Tongue (tissue), 2 donors: ENCODE results near the gene TNFRSF18. TPM values are rescaled to one million over a fixed set of nuclear protein-coding genes. Genes with fewer than 3 reads are reported as not detected.
"Not testable (repeated sequence)": the region's sequence is repeated elsewhere in the genome, so short reads cannot be mapped to it uniquely, and the experiment has no call there.

Experiments used
- DNase-seq: peaks from one replicate; pipeline ENCODE4 v3.0.0-alpha.2; 2015
- total RNA-seq: library from RNA; depleted of rRNA; stranded (reverse); fragments of >200 nt; gene quantifications from one replicate; pipeline ENCODE4 v1.2.3, GENCODE V29; 2014

TNFRSF18 gene
- total RNA-seq, 1 donor from 2014 or later, result 3.0 TPM

DNA sequence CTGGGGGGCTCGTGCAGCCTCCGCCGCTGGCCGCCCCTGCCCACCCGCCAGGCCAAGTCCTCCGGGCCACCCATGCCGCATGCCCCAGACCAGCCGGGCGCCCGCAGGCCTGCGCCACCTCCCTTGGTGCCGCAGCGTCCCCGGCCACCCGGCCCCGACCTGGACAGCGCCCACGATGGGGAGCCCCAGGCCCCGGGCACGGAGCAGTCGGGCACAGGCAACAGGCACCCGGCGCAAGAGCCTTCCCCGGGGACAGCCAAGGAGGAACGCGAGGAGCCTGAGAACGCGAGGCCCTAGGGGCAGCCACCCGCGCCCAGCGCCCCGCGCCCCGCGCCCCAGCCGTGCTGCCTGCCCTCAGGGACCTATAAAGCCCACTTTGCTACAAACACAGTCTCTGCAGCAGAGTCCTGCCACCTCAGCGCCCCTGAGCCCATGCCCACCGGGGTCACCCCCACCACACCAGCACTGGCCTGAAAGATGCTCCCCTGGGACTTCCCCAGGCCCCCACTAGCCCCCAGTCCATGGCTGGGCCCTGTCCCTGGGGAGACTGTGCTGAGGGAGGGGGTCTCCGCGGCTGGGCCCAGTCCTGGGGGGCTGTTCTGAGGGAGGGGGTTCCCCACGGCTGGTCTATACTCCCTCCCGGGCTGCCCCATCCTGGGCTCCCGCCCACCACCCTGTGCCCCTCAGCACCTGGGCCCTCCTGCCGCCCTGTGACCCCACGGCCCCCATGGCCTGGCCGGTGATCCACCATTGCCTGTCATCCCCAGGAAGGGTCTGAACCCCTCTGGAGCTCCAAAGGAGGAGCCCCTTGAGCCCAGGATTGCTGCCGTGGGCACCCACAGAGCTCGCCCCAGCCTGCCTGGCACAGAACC, 8.6 kb downstream of the TNFRSF18 start:
- DNase-seq, result no peak

DNA sequence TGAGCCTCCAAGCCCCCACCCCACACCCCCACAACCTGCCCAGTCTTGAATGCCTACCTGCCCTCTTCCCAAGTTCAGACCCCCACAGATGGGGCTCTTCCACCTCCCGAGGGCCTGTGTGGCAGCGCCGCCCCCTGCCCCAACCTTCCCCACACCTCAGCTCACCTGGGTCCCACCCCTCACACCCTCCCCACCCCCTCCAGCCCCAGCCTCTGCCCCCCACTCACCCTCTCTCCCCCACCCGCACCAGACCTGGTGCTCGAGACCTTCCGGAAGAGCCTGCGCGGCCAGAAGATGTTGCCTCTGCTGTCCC, 9.2 kb downstream of the TNFRSF18 start:
- DNase-seq, result no peak

DNA sequence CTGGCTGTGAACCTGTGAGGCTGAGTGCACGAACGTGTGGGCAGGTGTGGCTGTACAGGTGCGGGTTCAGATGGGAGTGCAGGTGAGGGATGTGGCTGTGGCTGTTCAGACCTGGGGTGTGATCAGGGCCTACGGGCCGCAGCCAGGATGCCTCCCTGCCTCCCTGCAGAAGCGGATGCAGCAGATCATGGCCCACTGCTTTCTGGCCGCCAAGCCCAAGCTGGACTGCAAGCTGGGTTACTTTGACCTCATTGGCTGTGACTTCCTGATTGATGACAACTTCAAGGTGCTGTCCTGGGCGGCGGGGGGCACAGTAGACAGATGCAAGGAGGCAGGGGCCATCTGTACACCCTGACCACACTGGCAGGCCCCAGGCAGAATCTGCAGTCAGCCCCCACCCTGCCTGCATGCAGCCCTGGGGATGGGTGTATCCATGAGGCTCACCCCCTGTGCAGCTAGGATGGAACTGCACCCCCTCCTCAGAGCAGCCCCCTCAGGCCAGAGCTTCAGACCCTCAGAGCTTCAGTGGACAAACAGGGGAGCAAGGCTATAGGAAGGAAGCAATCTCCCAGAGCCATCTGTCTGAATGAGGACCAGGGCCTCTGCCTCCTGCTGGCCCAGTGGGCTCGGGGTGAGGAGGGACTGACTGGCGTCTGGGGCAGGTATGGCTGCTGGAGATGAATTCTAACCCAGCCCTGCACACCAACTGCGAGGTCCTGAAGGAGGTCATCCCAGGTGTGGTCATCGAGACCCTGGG, 9.8 kb downstream of the TNFRSF18 start:
- no peak for DNase-seq

DNA sequence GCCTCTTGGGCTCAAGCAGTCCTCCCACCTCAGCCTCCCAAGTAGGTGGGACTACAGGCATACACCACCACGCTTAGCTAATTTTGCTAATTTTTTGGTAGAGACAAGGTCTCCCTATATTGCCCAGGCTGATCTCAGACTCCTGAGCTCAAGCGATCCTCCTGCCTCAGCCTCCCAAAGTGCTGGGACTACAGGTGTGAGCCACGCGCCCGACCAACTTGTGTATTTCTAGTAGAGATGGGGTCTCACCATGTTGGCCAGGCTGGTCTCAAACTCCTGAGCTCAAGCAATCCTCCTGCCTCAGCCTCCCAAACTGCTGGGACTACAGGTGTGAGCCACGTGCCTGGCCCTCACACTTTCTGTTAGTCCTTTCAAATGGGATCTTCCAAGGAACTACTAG, 10.7 kb downstream of the TNFRSF18 start:
- DNase-seq, result not testable (repeated sequence)

DNA sequence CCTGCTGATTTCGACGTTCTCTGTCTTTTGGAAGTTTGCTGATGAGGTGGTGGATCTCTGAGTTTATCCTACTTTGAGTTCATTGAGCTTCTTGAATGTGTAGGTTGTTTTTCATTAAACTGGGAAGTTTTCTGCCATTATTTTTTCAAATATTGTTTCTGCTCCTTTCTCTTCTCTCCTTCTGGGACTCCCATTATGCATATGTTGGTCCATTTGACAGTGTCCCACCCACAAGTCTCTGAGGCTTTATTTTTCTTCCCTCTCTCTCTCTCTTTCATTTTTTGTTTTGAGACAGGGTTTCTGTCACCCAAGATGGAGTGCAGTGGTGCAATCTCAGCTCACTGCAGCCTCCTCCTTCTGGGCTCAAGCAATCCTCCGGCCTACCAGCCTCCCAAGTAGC, 11.7 kb downstream of the TNFRSF18 start:
- no peak for DNase-seq

DNA sequence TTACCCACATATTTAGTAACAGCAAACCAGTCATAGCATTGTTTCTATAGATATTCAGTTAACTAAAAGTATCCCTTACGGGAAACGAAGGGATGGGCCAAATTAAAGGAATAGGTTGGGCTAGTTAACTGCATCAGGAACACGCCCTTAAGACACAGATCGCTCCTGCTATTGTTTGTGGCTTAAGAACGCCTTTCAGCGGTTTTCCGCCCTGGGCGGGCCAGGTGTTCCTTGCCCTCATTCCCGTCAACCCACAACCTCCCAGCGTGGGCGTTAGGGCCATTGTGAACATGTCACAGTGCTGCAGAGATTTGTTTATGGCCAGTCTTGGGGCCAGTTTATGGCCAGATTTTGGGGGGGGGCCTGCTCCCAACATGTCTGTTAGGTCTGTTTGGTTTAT, 14.7 kb downstream of the TNFRSF18 start:
- DNase-seq, result no peak

DNA sequence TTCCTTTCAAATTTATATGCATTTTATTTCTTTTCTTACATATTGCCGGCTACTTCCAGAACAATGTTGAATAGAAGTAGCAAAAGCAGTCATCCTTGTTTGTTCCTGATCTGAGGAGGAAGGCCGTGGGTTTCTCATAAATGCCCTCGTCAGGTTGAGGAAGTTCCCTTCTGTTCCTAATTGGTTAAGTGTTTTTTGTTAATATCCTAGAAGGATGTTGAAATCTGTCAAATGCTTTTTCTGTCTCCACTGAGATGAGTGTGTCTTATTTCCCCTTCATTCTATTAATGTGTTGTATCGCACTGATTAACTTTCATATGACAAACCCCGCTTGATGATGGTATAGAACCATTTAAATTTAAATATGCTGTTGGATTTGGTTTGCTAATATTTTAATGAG, 17.3 kb downstream of the TNFRSF18 start:
- no peak for DNase-seq

DNA sequence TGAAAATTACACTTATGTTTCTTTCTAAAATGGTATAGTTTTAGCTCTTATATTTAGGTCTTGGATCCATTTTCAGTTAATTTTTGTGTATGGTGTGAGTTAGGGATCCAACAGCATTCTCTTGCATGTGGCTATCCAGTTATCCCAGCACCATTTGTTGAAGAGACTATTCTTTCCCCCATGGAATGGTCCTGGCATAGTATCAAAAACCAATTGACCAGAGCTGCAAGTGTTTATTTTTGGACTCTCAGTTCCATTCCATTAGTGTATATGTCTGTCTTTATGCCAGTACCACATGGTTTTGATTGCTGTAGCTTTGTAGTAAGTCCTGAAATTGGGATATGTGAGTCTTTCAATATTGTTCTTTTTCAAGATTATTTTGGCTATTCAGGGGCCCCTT, 18.5 kb downstream of the TNFRSF18 start:
- no peak for DNase-seq

DNA sequence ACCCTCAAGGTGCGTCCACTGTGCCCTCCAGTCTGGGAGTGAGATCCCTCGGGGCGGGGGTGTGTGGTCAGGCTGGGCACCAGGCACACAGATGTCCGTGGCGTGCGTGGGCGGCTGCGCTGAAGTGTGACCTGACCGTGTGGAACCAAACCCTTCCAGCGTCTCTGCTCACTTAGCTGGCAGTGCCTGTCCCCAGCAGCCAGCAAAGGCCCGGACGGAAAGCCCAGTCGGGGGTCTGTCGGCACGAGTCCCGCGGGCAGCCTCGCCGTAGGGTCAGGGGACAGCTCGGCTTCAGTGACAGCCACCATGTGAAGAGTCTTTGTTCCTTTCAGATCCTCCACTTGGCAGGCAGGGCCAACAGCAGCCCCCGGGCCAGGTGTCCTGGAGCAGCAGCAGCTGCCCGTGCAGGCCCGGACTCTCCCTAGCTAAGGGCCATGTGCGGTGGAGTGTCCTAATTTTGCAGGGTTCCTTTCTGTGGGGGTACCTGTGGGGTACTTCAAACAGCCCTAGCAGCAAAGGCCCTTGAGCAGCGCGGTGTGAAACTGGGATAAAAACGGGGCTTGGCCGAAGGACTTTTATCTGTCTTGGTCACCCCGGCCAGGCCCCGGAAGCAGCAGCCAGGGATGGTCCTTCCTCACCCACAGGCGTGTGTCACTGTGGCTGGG, 21.2 kb downstream of the TNFRSF18 start:
- peak; percentile 51 for DNase-seq

DNA sequence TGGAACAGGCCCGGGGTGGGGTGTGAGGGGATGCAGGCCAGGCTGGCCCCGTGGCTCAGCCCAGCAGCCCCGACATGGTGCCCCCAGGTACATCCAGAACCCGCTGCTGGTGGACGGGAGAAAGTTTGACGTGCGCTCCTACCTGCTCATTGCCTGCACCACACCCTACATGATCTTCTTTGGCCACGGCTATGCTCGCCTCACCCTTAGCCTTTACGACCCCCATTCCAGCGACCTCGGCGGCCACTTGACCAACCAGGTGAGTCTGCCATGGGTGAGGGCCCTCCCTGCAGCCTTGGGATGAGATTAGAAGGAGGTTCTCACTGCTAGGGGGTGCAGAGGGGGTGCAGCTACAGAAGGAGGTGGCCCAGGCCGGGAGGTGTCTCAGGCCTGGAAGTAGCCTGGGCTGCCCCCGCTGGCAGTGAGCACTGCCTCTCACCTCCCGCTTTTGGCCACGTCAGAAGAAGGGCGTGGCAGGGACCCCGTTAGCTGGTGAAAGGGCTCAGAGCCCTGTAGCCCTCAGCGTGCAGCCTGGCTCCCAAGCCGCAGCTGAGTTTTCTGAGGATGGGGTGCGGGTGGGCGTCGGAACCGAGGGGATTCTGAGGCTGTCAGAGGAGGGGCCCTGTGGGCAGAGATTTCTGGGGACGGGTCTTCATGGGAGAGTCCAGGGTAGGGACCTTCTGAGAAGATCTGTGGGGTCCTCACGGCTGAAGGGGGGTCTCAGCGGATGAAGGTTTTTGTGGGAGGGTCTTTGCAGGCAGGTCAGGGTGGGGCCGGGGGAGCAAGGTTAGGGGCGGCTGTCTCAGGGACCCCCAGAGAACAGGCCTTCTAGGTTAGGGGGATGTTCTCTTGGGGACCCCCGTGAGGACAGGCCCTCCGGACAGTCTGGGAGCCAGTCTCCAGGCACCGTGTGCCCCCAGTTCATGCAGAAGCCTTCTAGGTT, 22.3 kb downstream of the TNFRSF18 start:
- no peak for DNase-seq

DNA sequence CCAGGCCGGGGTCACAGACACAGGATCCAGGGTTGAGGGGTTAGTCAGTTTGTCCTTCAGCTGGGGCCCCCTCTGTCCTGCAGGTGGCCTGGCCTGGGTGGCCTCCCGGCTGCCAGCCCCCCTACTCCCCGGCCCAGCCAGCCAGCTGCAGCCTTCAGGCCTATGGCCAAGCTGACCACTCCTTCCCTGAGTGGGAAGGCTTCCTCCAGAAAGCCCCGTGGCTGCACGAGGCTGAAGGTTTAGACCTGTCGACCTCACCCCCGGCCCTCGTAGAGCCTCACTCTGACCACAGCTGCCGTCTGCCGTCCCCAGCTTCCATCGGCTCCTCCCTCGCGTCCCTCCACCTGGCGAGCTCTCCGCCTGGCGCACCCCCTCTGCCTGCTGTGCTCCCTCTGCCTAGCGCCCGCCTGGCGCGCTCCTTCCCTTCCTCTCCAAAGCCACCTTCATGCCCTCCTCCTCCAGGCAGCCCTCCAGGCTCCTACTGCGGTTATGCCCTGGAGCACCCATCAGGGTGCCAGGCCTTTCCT, 23.1 kb downstream of the TNFRSF18 start:
- no peak for DNase-seq

DNA sequence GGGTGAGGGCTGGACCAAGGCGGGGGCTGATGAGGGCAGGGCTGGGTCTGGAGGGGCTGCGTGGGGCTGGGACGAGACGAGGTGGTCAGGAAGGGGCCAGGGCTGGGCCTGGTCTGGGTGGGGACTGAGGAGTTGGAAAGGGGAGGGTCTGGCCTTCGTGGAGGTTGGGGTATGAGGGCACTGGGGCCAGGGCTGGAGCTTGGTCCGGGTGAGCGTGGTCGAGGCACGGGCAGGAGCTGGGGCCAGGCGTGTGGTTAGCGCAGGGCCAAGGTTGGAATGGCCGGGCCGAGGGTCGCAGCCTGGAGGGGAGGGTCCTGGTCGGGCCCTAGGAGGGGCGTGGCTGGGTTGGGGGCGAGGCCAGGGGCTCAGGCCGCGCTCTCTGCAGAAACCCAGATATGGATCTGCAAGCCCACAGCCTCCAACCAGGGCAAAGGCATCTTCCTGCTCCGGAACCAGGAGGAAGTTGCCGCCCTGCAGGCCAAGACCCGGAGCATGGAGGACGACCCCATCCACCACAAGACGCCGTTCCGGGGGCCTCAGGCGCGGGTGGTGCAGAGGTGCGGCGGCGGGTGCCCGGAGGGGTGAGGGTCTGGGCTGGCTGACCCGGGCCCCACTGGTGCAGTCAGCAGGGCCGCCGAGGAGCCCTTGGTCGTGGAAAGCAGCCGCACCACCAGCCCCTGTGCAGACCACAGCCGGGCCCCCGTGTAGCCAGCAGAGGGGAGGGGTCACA, 23.7 kb downstream of the TNFRSF18 start:
- DNase-seq, result no peak

DNA sequence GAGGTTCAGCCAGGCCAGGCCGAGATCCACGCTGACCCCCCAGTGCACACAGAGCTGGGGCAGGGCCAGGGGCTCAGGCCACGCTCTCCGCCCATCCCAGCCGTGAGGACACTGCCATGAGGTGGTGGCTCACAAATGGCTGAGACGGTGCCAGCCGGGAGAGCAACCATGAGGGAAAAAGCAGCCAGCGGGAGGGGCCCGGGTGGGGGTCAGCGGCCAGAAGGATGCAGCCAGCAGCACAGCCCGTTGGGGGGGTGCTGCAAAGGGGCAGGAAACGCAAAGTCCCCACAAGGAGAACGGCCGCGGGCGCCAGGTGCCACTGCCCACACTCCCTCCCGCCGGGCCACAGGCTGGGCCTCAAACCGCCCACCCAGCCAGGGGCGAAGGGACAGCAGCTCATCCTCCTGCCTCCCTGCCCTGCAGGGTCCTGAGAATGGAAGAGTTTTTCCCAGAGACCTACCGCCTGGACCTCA, 24.4 kb downstream of the TNFRSF18 start:
- DNase-seq, result no peak

DNA sequence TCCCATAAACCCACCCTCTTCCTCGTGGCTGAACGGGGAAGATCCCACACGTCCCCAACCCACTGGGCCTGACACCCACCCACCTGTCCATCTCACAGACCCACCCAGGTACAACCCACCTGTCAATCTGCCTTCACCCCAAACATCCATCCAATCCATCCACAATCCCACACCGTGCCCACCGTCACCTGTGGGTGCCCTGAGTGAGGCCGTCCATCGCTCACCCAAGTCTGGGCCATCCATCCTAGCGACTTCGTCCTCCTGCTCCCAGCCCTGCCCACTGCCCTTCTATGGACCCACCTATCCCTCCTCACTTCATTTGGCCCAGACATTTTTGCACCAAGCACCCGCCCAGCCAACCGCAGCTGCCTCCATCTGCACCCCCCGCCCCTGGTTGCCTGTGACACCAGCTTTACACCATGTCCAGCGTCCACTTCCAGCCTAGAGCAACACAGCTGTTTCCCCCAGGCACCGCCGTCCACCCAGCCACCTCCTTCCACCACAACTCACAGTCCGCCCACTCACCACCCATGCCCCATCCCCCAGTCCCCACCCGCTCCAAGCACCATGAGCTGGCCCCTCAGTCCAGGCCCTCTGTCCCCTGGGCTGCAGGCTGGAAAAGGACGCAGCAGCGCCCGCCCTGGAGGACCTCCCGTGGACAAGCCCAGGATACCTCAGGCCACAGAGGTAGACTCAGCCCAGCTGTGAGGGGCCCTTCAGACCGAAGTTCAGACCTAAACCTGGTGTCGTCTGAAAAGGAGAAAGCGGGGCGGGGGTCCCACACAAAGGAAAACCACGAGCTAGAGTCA, 25.1 kb downstream of the TNFRSF18 start:
- no peak for DNase-seq

DNA sequence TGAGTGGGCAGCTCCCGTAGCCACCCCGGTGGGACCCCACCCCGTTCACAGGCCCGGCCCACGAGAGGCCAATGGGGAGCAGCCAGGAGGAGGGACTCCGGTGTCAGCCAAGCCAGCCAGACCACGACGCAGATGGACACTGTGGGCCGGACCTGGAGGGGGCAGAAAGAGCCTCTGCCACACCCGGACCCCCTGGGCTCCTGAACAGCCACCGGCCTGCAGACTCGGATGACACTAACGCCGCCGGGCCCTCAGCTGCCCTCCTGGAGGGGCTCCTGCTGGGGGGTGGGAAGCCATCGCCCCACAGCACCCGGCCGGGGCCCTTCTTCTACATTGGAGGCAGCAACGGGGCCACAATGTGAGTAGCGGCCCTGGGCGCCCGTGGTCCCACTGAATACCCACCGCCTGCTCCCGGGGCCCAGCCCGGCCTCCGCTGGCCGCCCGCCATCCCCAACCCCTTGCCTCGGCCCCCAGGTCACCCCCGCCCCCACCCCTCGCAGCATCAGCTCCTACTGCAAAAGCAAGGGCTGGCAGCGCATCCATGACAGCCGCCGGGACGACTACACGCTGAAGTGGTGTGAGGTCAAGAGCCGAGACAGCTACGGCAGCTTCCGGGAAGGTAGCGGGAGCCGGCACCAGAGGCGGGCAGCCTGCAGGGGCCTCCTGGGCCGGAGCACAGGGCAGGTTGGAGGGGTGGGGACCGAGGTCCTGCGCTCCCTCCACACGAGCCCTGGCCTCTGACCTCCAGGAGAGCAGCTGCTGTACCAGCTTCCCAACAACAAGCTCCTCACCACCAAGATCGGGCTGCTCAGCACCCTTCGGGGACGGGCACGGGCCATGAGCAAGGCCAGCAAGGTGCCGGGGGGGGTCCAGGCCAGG, 26.2 kb downstream of the TNFRSF18 start:
- no peak for DNase-seq

DNA sequence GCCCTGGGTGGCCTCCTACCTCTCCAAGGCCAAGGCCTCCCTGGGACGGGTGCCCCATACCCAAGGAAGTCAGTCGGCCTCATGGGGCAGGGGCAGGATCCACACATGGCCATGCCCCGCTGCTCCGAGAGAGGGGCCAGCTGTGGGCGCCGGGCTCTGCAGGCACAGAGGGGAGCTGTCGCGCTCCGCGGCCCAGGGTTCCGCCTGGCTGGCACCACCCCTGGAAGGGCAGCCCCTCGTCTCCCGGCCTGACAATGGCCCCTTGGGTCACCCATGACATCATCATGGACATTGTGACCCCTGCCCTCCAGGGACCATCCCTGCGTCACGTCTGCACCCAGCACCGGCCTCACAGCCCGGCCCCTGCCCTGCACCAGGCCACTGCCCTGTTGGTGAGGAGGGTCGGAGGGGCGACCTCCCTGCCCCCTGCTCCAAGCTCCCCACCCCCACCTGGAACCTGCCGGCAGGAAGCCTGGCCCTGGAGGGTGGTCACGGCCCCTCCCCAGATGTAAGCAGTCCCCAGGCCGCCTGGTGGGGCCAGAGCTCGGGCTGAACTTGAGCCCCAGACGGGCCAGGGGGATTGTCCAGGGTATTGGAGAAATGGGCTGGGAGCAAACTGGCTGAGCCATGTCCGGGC, 26.9 kb downstream of the TNFRSF18 start:
- no peak for DNase-seq

DNA sequence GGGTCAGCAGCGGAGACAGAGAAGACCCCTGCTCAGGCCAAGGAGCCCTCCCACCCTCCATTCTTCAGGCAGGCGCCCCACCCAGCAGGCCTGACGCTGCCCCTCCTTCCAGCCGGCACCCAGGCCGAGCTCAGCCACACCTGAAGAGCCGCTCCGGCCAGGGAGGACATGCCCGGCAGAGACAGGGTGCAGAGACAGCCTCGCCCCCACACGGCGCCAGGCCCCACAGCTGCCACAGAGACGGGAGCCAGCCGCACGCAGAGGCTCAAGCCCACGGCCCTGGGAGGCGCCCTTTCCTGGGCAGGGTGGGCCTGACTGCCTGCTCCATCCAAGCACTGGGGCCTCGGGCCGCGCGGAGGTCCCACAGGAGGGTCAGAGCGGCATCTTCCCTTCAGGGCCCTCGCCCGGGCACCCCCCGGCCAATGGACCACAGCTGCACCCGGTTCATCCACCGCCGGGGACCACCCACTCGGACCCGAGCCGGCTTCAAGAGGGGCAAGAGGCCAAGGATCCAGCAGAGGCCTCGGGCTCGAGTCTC, 27.5 kb downstream of the TNFRSF18 start:
- DNase-seq, result no peak
